HG02759 (cell line): ENCODE results near the gene GABRD.

Experiments used
- ATAC-seq: cut with Tn5 transposase; IDR thresholded peaks from one replicate; pipeline ENCODE4 v1.9.1; 2021; ENCODE audit warnings: mild to moderate bottlenecking, moderate library complexity; ENCODE audit not compliant: unreplicated experiment

GABRD gene

GRCh38 chr1:2052054-2052679 lies 33.0 kb downstream of the GABRD start:
- ATAC-seq, result no peak

- no peak for ATAC-seq
Measured at GRCh38 chr1:2052756-2053155, 33.6 kb downstream of the GABRD start.

- no peak for ATAC-seq
Measured at GRCh38 chr1:2053217-2053616, 34.1 kb downstream of the GABRD start.

GRCh38 chr1:2053784-2054376 lies 34.7 kb downstream of the GABRD start:
- ATAC-seq, result no peak

- no peak for ATAC-seq
Measured at GRCh38 chr1:2054560-2054959, 35.4 kb downstream of the GABRD start.

GRCh38 chr1:2055911-2056575 lies 36.9 kb downstream of the GABRD start:
- ATAC-seq, result no peak

GRCh38 chr1:2056955-2057590 lies 37.9 kb downstream of the GABRD start:
- ATAC-seq, result no peak

- ATAC-seq, result no peak
Measured at GRCh38 chr1:2059290-2059953, 40.3 kb downstream of the GABRD start.

GRCh38 chr1:2060072-2060471 lies 40.9 kb downstream of the GABRD start:
- no peak for ATAC-seq

- no peak for ATAC-seq
Measured at GRCh38 chr1:2060535-2060934, 41.4 kb downstream of the GABRD start.

GRCh38 chr1:2061065-2061778 lies 42.1 kb downstream of the GABRD start:
- no peak for ATAC-seq

- ATAC-seq, result no peak
Measured at GRCh38 chr1:2065699-2066098, 46.6 kb downstream of the GABRD start.

GRCh38 chr1:2067393-2067792 lies 48.2 kb downstream of the GABRD start:
- ATAC-seq, result no peak

GRCh38 chr1:2067981-2068380 lies 48.8 kb downstream of the GABRD start:
- no peak for ATAC-seq

- no peak for ATAC-seq
Measured at GRCh38 chr1:2068951-2069350, 49.8 kb downstream of the GABRD start.

- ATAC-seq, result no peak
Measured at GRCh38 chr1:2070016-2070415, 50.9 kb downstream of the GABRD start.

GRCh38 chr1:2070800-2071530 lies 51.8 kb downstream of the GABRD start:
- no peak for ATAC-seq

GRCh38 chr1:2072109-2072806 lies 53.1 kb downstream of the GABRD start:
- ATAC-seq, result no peak

GRCh38 chr1:2072891-2073290 lies 53.7 kb downstream of the GABRD start:
- ATAC-seq, result no peak
